Parathyroid adenoma (tissue), 2 donors: ENCODE data around the gene KIAA1191.

ENCODE experiments used
- H2AFZ ChIP-seq: fragments of 300-600 bp; sonication (generic); one replicate; pipeline ENCODE4 v1.7.0; 2017; ENCODE audit warnings: antibody characterized with exemption, mild to moderate bottlenecking
- H3K27ac ChIP-seq: fragments of 300-600 bp; sonication (generic); one replicate; pipeline ENCODE4 v1.7.0; 2017
- H3K27me3 ChIP-seq: fragments of 300-600 bp; sonication (generic); one replicate; pipeline ENCODE4 v1.7.0; 2017; ENCODE audit warnings: low read length; ENCODE audit not compliant: control insufficient read depth, insufficient read depth
- H3K36me3 ChIP-seq: fragments of 300-600 bp; sonication (generic); one replicate; pipeline ENCODE4 v1.7.0; 2017; ENCODE audit warnings: low read length; ENCODE audit not compliant: control insufficient read depth, insufficient read depth
- H3K4me1 ChIP-seq: fragments of 300-600 bp; sonication (generic); one replicate; pipeline ENCODE4 v1.7.0; 2017; ENCODE audit warnings: control low read depth
- H3K4me2 ChIP-seq: fragments of 300-600 bp; sonication (generic); one replicate; pipeline ENCODE4 v1.7.0; 2017; ENCODE audit warnings: low read length
- H3K4me3 ChIP-seq: fragments of 300-600 bp; sonication (generic); one replicate; pipeline ENCODE4 v1.7.0; 2017; ENCODE audit warnings: low read depth, low read length
- H3K79me2 ChIP-seq: fragments of 300-600 bp; sonication (generic); one replicate; pipeline ENCODE4 v1.7.0; 2017; ENCODE audit warnings: control low read depth
- H3K9ac ChIP-seq: fragments of 300-600 bp; sonication (generic); one replicate; pipeline ENCODE4 v1.7.0; 2017; ENCODE audit warnings: mild to moderate bottlenecking
- H3K9me3 ChIP-seq: fragments of 300-600 bp; sonication (generic); one replicate; pipeline ENCODE4 v1.7.0; 2017; ENCODE audit warnings: low read length; ENCODE audit not compliant: control insufficient read depth
- TF ChIP-seq, protein P1 (sequence below): fragments of 300-600 bp; sonication (generic); IDR thresholded peaks from one replicate; pipeline ENCODE4 v1.7.0; 2017; ENCODE audit warnings: antibody characterized with exemption, mild to moderate bottlenecking
- donor health status: primary hyperparathyroidism.

Gene KIAA1191

DNA sequence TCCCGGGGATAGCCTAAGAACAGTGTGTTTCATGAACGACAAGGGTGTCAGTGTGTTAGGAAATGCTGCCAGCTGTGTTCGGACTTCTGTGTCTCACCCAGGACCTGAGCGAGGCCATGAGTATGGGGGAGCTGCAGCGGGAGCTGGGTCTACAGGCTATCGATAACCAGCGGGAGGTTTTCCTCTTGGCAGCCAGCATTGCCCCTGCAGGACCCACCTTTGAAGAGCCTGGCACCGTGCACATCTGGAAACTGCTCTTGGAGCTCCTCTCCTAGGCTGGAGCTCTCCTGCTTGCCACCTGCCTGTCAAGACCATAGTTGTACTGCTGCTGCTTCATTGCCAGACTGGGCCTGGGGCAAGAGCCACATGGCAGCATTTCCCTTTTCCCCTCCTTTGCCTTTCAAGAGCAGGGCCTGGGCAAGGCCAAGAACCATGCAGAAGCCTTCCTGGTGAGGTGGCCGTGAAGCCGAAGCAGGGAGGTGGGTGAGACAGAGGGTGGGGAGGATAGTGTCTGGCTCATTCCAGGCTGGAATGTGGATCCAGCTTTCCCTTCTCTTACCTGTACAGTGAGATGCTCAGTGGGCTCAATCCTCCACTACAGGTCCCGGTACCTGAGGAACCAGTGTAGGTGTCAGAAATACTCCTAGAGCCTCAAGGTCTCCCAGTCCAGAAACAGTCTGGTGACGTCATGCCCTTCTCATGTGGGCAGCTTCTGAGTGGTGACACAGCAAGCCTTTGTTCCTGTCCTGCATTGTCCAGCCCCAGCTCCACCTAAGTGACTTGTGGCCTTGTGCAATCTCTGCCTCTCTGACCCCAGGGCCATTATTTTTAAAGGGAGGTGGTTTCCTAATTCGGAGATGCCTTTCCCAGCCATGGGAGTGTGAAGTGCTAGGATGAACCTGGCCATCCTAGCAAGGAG, 10.3 kb upstream of the KIAA1191 start:
- no peaks in the 10 kb centered on the region for H3K36me3 ChIP-seq

DNA sequence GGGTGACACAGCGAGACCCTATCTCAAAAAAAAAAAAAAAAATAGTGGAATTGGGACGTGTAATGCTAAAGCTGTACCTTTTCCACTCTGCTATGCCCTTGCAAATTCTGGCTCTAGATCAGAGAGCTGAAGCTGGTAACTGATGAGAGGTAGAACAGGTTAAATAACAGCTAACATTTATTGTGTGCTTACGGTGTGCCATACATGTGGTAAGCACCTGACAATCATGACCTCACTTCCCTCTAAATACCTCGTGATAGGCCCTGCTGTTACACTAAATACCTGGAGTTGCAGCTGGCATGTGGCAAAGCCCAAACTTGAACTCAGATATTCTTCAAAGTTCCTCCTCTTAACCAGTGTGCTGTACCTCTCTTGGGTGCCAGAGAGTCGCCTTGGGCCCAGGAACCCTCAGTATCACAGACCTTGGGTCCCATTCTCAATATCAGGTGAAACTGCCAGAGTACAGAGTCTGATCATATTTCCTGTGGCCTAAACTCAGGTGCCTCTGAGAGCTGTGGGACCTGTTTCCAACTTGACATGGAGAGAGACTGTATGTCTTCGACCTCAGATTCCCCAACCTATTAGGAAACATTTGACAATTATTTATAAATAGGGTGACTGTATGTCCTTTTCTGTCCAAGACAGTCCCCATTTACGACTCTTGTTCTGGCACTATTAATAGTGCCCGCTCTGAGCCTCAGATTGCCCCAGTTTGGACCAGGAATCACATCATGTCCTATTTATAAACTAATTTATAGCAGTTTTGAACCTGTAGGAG, 8.6 kb upstream of the KIAA1191 start:
- TF ChIP-seq, protein P1, sequence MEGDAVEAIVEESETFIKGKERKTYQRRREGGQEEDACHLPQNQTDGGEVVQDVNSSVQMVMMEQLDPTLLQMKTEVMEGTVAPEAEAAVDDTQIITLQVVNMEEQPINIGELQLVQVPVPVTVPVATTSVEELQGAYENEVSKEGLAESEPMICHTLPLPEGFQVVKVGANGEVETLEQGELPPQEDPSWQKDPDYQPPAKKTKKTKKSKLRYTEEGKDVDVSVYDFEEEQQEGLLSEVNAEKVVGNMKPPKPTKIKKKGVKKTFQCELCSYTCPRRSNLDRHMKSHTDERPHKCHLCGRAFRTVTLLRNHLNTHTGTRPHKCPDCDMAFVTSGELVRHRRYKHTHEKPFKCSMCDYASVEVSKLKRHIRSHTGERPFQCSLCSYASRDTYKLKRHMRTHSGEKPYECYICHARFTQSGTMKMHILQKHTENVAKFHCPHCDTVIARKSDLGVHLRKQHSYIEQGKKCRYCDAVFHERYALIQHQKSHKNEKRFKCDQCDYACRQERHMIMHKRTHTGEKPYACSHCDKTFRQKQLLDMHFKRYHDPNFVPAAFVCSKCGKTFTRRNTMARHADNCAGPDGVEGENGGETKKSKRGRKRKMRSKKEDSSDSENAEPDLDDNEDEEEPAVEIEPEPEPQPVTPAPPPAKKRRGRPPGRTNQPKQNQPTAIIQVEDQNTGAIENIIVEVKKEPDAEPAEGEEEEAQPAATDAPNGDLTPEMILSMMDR = no peak
- Histone ChIP-seq H3K27ac (no peak overlapping the region), H2AFZ (no peak overlapping the region), H3K27me3 (no peaks in the 10 kb centered on the region), H3K9me3 (no peaks in the 10 kb centered on the region), H3K36me3 (no peaks in the 10 kb centered on the region), H3K79me2 (no peaks in the 10 kb centered on the region), H3K4me1 (no peaks in the 10 kb centered on the region), H3K4me2 (no peak overlapping the region), H3K9ac (no peak overlapping the region), H3K4me3 (no peak overlapping the region)

More for the DNA sequence above, 10.3 kb upstream of the KIAA1191 start:
- Histone ChIP-seq H3K9me3 (no peaks in the 10 kb centered on the region), H3K27ac (no peak overlapping the region), H2AFZ (no peak overlapping the region), H3K4me1 (no peaks in the 10 kb centered on the region), H3K4me2 (no peak overlapping the region), H3K9ac (no peak overlapping the region), H3K27me3 (no peaks in the 10 kb centered on the region), H3K79me2 (no peaks in the 10 kb centered on the region), H3K4me3 (no peak overlapping the region)
- TF ChIP-seq, protein P1 = no peak

DNA sequence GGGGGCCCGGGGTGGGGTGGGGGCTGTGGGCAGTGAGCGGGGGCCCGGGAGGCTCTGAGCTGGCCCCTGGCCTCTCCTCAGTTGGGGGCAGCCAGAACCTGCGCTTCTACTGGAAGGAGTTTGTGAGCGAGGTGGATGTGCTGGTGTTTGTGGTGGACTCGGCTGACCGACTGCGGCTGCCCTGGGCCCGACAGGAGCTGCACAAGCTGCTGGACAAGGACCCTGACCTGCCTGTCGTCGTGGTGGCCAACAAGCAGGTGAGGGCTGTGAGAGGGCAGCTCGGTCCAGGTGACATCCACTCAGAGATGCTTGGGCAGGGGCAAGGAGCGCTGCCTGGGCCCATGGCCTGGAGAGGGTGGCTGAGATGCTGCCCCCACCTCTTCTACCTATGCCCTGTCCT, 7.2 kb upstream of the KIAA1191 start:
- no peaks in the 10 kb centered on the region for H3K79me2 ChIP-seq
- H3K9me3 ChIP-seq = no peaks in the 10 kb centered on the region
- H3K27ac ChIP-seq = no peak overlapping the region
- no peaks in the 10 kb centered on the region for H3K27me3 ChIP-seq
- no peak overlapping the region for H2AFZ ChIP-seq
- no peaks in the 10 kb centered on the region for H3K4me1 ChIP-seq
- TF ChIP-seq, protein P1 = no peak
- no peaks in the 10 kb centered on the region for H3K36me3 ChIP-seq
- H3K4me2 ChIP-seq = no peak overlapping the region
- no peak overlapping the region for H3K9ac ChIP-seq
- no peak overlapping the region for H3K4me3 ChIP-seq

DNA sequence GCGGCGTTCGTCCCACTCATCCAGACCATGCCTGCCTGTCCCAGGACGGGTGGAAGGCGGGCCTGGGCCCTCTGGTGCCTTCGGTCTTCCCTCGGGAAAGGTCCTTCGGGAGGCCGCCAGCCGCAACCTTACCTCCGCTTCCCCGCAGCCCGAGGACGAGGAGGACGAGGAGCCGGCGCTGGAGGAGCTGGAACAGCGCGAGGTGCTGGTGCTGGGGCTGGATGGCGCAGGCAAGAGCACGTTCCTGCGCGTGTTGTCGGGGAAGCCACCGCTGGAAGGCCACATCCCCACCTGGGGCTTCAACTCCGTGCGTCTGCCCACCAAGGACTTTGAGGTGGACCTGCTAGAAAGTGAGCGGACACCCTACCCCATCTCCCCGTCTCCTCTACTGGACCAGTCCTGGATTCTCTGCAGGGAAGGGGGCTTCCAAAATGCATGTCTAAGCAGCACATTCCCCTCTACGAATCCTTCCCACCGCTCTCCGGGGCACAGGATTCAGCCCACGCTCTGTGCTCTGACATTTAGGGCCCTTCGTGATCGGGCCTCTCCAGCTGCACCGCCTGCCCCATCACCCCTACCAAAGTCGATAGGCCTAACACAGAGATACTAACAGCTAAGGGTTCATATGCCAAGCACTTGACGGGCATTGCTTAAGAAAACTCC, 4.8 kb upstream of the KIAA1191 start:
- Histone ChIP-seq H3K27me3 (no peaks in the 10 kb centered on the region), H3K9ac (no peak overlapping the region), H3K4me3 (no peak overlapping the region), H3K36me3 (no peaks in the 10 kb centered on the region), H3K79me2 (peaks cover 5% of the 10 kb centered on the region), H3K27ac (no peak overlapping the region), H2AFZ (peak overlapping the region; percentile 98), H3K4me2 (no peak overlapping the region), H3K9me3 (no peaks in the 10 kb centered on the region), H3K4me1 (no peaks in the 10 kb centered on the region)
- TF ChIP-seq, protein P1 = no peak
